Aorta (tissue), 5 donors: ENCODE results near the gene NEUROD4. TPM values are rescaled to one million over a fixed set of nuclear protein-coding genes. Genes with fewer than 3 reads are reported as not detected.
"Not testable (repeated sequence)": the region's sequence is repeated elsewhere in the genome, so short reads cannot be mapped to it uniquely, and the experiment has no call there.

ENCODE experiments used
- ATAC-seq: fragments of 200-7000 bp; cut with Tn5 transposase; one replicate; pipeline ENCODE4 v1.9.1; 2022; ENCODE audit warnings: moderate library complexity; ENCODE audit not compliant: low FRiP score
- DNase-seq, 2 donors: peaks; one replicate each; pipeline ENCODE4 v3.0.0-alpha.2; 2020
- H3K27ac ChIP-seq, 2 donors: one replicate each; pipeline ENCODE4 v1.5.1; 2013; ENCODE audit warnings: low read length in 2 of 2, mild to moderate bottlenecking in 2 of 2, moderate library complexity in 2 of 2, control low read depth in 1 of 2, inconsistent platforms in 1 of 2, low read depth in 1 of 2
- H3K27me3 ChIP-seq, 2 donors: one replicate each; pipeline ENCODE4 v1.6.1; 2013; ENCODE audit warnings: control low read depth in 1 of 2, low read length in 1 of 2, mild to moderate bottlenecking in 1 of 2, moderate library complexity in 1 of 2; ENCODE audit not compliant: insufficient read depth in 2 of 2, control insufficient read depth in 1 of 2
- H3K36me3 ChIP-seq, 2 donors: one replicate each; pipeline ENCODE4 v1.6.1; 2013; ENCODE audit warnings: control low read depth in 1 of 2, low read length in 1 of 2, mild to moderate bottlenecking in 1 of 2; ENCODE audit not compliant: insufficient read depth in 2 of 2, control insufficient read depth in 1 of 2
- H3K4me1 ChIP-seq, 2 donors: one replicate each; pipeline ENCODE4 v1.6.1; 2013; ENCODE audit warnings: low read length in 2 of 2, control low read depth in 1 of 2, mild to moderate bottlenecking in 1 of 2, moderate library complexity in 1 of 2; ENCODE audit not compliant: insufficient read depth in 2 of 2, control insufficient read depth in 1 of 2
- H3K4me3 ChIP-seq, 2 donors: one replicate each; pipeline ENCODE4 v1.5.1; 2013; ENCODE audit warnings: low read length in 2 of 2, control low read depth in 1 of 2, mild to moderate bottlenecking in 1 of 2
- H3K9me3 ChIP-seq: one replicate; pipeline ENCODE4 v1.6.1; 2013; ENCODE audit warnings: mild to moderate bottlenecking, low read length; ENCODE audit not compliant: control insufficient read depth
- WGBS, 2 donors: extraction: QIAGEN DNeasy Blood & Tissue Kit; methylation state at CpG; one replicate each; pipeline ENCODE4 v1.1.7; 2013; 5-methylcytosine and 5-hydroxymethylcytosine counted together
- intact Hi-C, 2 donors: fragments of 100-400 bp; cut with DNase I; formaldehyde crosslinking; loops; one replicate each; pipeline versions ENCODE4 v1.14.2 to v1.15.0; 2022
- polyA plus RNA-seq, 2 donors: library from polyadenylated mRNA; stranded (reverse); fragments of 200-250 nt; gene quantifications; one replicate each; pipeline ENCODE4 v1.2.3, GENCODE V29; 2013
- total RNA-seq, 2 donors: library from RNA; stranded (reverse); fragmentation: NEBNext Ultra II Directional; extraction: Animal tissue kit (Norgen Biotek cat#: 25700); gene quantifications; one replicate each; pipeline ENCODE4 v1.2.1, GENCODE V29; 2021
- donor health status: healthy with polysubstance abuse.
- donor health status: Bipolar disorder and iron deficiency.
- donor health status: DM: no; HTN: no; CAD: no.
- donor health status: DM: no; HTN: no; CAD: no.
- donor health status: DM: yes; HTN: yes; CAD: no.

The NEUROD4 gene
- total and polyA plus RNA-seq, 4 donors, result not detected

- 65 to 81% methylated on average over 2 of the region's 2 CpGs for WGBS, 2 donors
- DNase-seq (no peak), ATAC-seq (no peak)
- no peaks in the 10 kb centered on the region for H3K36me3 ChIP-seq
- no peak overlapping the region for H3K27ac ChIP-seq
- no peaks in the 10 kb centered on the region for H3K4me1 ChIP-seq
- intact Hi-C loops, result no loop called here
- H3K4me3 ChIP-seq, result no peak overlapping the region
- no peaks in the 10 kb centered on the region for H3K9me3 ChIP-seq
- no peaks in the 10 kb centered on the region for H3K27me3 ChIP-seq
Measured at GRCh38 chr12:54981796-54982195, 38.0 kb upstream of the NEUROD4 start.

- no peaks in the 10 kb centered on the region for H3K4me1 ChIP-seq
- no peaks in the 10 kb centered on the region for H3K36me3 ChIP-seq
- DNase-seq (no peak), ATAC-seq (no peak)
- intact Hi-C loops, result no loop called here
- H3K4me3 ChIP-seq, result no peak overlapping the region
- no peaks in the 10 kb centered on the region for H3K27me3 ChIP-seq
- no peak overlapping the region for H3K27ac ChIP-seq
- H3K9me3 ChIP-seq, result no peaks in the 10 kb centered on the region
- WGBS, 2 donors, result 80 to 83% methylated on average over 2 of the region's 2 CpGs
Measured at GRCh38 chr12:54983536-54984101, 36.2 kb upstream of the NEUROD4 start.

- Histone ChIP-seq H3K4me3 (no peak within 1 kb of the TSS), H3K4me1 (no peaks in the 10 kb centered on the region), H3K36me3 (no peaks in the 10 kb centered on the region), H3K9me3 (no peaks in the 10 kb centered on the region), H3K27me3 (no peaks in the 10 kb centered on the region), H3K27ac (no peak within 1 kb of the TSS)
- peak in 1 of 2 donors; percentile 80 for DNase-seq
- intact Hi-C loops, result no loop called here
- peak; percentile 53 for ATAC-seq
- WGBS, 2 donors, result 48 to 52% methylated on average over 12 of the region's 12 CpGs
Measured at GRCh38 chr12:54984658-54985376, 35.0 kb upstream of the NEUROD4 start, which contains the start of gene TESPA1. Gene TESPA1, minus strand, starts transcription at chr12:54984762. Its CDS starts 10,200 bp downstream, at chr12:54974562.

- 86 to 87% methylated on average over 3 of the region's 3 CpGs for WGBS, 2 donors
- H3K27ac ChIP-seq, H3K27me3 ChIP-seq, H3K36me3 ChIP-seq, intact Hi-C loops, ATAC-seq, H3K9me3 ChIP-seq, DNase-seq, H3K4me3 ChIP-seq, H3K4me1 ChIP-seq: not testable (repeated sequence)
Measured at GRCh38 chr12:54986773-54987172, 33.0 kb upstream of the NEUROD4 start.

- no peaks in the 10 kb centered on the region for H3K9me3 ChIP-seq
- no peaks in the 10 kb centered on the region for H3K4me1 ChIP-seq
- no peak overlapping the region for H3K27ac ChIP-seq
- H3K27me3 ChIP-seq, result no peaks in the 10 kb centered on the region
- no peak overlapping the region for H3K4me3 ChIP-seq
- WGBS, 2 donors, result 69 to 73% methylated on average over 4 of the region's 4 CpGs
- ATAC-seq (no peak), DNase-seq (no peak)
- H3K36me3 ChIP-seq, result no peaks in the 10 kb centered on the region
- intact Hi-C loops, result no loop called here
Measured at GRCh38 chr12:54987611-54988231, 32.1 kb upstream of the NEUROD4 start.

- WGBS, 2 donors, result 29 to 34% methylated on average over 1 of the region's 1 CpG
- Histone ChIP-seq H3K36me3 (no peaks in the 10 kb centered on the region), H3K4me3 (no peak overlapping the region), H3K4me1 (no peaks in the 10 kb centered on the region), H3K9me3 (no peaks in the 10 kb centered on the region), H3K27me3 (no peaks in the 10 kb centered on the region), H3K27ac (no peak overlapping the region)
- peak; percentile 49 for ATAC-seq
- intact Hi-C loops, result no loop called here
- peak; percentile 81 to 87 for DNase-seq
Measured at GRCh38 chr12:54988402-54989054, 31.2 kb upstream of the NEUROD4 start.

- Histone ChIP-seq H3K9me3 (no peaks in the 10 kb centered on the region), H3K36me3 (no peaks in the 10 kb centered on the region), H3K27ac (no peak overlapping the region), H3K4me3 (no peak overlapping the region), H3K27me3 (no peaks in the 10 kb centered on the region), H3K4me1 (no peaks in the 10 kb centered on the region)
- intact Hi-C loops, result loop anchor here (5.0 to 10.0 kb wide), 2 partner anchors 82 to 625 kb away; no protein-coding TSS in a partner anchor
- WGBS, 2 donors, result 62 to 64% methylated on average over 1 of the region's 1 CpG
- ATAC-seq (no peak), DNase-seq (no peak)
Measured at GRCh38 chr12:54989829-54990228, 29.9 kb upstream of the NEUROD4 start.

GRCh38 chr12:54991161-54991990 is 28.4 kb upstream of the NEUROD4 start:
- Histone ChIP-seq H3K4me1 (no peaks in the 10 kb centered on the region), H3K4me3 (no peak overlapping the region), H3K27ac (no peak overlapping the region), H3K9me3 (no peaks in the 10 kb centered on the region), H3K27me3 (peaks cover 0 to 2% of the 10 kb centered on the region in 2 donors), H3K36me3 (no peaks in the 10 kb centered on the region)
- intact Hi-C loops, result loop anchor here (5.0 to 10.0 kb wide), 2 partner anchors 81 to 623 kb away; no protein-coding TSS in a partner anchor
- DNase-seq (no peak), ATAC-seq (no peak)
- 88 to 90% methylated on average over 9 of the region's 9 CpGs for WGBS, 2 donors
